ENCODE measurements around the gene CAPZB.

The CAPZB gene

DNA sequence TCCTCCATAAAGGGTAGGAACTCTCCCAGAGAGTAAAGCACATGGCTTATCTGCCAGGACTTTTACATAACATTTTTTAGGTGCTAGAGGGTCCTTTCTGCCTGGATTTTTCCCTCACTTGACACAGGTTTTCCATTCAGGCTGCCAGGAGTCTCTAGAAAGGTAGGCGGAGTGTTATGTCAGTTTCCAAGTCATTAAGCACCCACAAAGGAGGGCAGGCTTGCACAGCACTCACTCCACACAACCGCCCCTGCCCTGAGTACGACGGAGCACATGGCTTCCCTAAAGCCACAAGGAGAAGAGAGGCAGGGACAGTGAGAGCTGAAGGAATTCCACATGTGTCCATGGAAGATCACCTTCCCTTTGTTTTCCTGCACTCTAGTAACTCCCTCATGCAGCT is 55.7 kb downstream of the CAPZB start:
- TF ChIP-seq, protein P1, sequence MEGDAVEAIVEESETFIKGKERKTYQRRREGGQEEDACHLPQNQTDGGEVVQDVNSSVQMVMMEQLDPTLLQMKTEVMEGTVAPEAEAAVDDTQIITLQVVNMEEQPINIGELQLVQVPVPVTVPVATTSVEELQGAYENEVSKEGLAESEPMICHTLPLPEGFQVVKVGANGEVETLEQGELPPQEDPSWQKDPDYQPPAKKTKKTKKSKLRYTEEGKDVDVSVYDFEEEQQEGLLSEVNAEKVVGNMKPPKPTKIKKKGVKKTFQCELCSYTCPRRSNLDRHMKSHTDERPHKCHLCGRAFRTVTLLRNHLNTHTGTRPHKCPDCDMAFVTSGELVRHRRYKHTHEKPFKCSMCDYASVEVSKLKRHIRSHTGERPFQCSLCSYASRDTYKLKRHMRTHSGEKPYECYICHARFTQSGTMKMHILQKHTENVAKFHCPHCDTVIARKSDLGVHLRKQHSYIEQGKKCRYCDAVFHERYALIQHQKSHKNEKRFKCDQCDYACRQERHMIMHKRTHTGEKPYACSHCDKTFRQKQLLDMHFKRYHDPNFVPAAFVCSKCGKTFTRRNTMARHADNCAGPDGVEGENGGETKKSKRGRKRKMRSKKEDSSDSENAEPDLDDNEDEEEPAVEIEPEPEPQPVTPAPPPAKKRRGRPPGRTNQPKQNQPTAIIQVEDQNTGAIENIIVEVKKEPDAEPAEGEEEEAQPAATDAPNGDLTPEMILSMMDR (IDR thresholded peaks at IDR 0.05), result no peak
- Histone ChIP-seq H3K4me1 (ENCODE audit: control insufficient read depth in 1 of 2, insufficient read depth in 1 of 2, low read depth in 1 of 2, low read length in 1 of 2) (peaks cover 14 to 21% of the 10 kb centered on the region in 2 experiments), H3K27ac (peak overlapping the region; percentile 25), H3K36me3 (peaks cover 12% of the 10 kb centered on the region), H3K4me3 (ENCODE audit: low read depth in 1 of 2, low read length in 1 of 2) (no peak overlapping the region), H3K27me3 (no peaks in the 10 kb centered on the region), H3K9me3 (no peaks in the 10 kb centered on the region)

DNA sequence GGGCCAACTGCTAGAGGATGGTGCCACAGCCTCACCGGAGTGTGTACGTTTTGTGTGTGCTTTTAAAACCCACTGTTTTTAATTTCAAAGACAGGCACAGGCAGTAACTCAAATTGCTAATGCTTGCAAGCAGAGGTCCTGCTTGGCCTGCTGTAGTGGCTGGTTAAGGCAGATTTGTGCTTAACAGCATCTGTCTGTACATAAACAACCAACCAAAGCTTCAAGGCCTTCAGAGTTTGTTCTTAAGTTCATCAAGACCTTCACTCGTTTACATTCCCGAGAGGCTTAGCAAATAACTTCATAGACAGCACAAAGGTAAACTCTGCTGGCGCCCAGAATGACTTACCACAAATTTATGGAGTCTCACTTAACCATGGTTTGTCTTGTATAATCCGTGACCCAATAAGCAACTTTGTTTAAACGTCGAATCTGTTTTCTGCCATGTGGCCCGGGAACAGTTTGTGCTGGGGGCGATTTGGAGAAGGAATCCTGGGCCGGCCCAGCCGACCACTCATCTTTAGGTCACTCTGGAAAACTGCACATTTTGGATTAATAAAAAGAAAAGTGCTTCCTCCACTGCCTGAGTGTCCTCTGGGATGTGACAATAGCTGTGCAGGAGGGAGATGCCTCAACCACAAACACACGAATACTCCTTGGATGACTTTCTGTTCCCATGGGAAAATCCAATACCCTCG is 58.1 kb downstream of the CAPZB start:
- peaks cover 21 to 26% of the 10 kb centered on the region in 2 experiments for H3K4me1 ChIP-seq (ENCODE audit: control insufficient read depth in 1 of 2, insufficient read depth in 1 of 2, low read depth in 1 of 2, low read length in 1 of 2)
- no peak overlapping the region for H3K4me3 ChIP-seq (ENCODE audit: low read depth in 1 of 2, low read length in 1 of 2)
- no peaks in the 10 kb centered on the region for H3K27me3 ChIP-seq
- peaks cover 6% of the 10 kb centered on the region for H3K36me3 ChIP-seq
- TF ChIP-seq, protein P1 (IDR thresholded peaks at IDR 0.05), result no peak
- peak overlapping the region; percentile 39 for H3K27ac ChIP-seq
- H3K9me3 ChIP-seq, result no peaks in the 10 kb centered on the region

DNA sequence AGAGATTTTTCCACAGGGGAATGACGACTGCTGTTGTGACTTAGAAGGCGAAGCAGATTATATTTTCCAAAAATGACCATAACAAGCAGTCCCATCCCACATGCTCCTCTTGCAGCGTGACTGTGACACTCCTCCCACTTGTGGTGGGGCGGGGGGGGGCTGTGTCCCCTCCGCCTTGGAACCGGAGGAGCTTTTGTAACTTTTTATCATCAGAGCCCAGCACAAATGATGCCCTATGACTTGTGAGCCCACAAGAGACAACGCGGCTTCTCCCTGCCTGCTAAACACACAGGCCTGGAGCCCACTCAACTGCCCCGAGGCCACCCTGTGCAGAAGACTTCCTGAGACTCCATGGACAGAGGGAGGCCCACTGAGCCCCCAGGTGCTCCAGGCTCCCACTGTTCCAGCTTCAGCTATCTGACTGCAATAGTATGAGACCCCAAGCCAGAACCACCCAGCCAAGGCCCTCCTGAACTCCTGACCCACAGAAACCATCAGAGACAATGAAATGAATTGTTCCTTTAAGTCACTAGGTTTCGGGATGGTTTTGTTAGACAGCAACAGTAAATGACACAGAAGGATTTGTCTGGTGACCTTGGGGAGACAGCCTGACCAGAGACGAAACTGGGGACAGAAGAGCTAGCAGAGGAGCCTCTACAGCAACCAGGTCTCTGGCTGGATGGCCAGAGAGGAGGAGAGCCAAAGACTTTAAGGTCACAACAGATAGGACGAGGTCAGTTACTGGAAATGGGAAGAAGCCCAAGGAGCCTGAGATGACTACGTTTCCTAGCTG is 58.8 kb downstream of the CAPZB start:
- Histone ChIP-seq H3K27me3 (no peaks in the 10 kb centered on the region), H3K4me1 (ENCODE audit: control insufficient read depth in 1 of 2, insufficient read depth in 1 of 2, low read depth in 1 of 2, low read length in 1 of 2) (peaks cover 21 to 26% of the 10 kb centered on the region in 2 experiments), H3K4me3 (ENCODE audit: low read depth in 1 of 2, low read length in 1 of 2) (no peak overlapping the region), H3K36me3 (peaks cover 6% of the 10 kb centered on the region), H3K27ac (peak overlapping the region; percentile 39), H3K9me3 (no peaks in the 10 kb centered on the region)
- TF ChIP-seq, protein P1 (IDR thresholded peaks at IDR 0.05), result no peak

DNA sequence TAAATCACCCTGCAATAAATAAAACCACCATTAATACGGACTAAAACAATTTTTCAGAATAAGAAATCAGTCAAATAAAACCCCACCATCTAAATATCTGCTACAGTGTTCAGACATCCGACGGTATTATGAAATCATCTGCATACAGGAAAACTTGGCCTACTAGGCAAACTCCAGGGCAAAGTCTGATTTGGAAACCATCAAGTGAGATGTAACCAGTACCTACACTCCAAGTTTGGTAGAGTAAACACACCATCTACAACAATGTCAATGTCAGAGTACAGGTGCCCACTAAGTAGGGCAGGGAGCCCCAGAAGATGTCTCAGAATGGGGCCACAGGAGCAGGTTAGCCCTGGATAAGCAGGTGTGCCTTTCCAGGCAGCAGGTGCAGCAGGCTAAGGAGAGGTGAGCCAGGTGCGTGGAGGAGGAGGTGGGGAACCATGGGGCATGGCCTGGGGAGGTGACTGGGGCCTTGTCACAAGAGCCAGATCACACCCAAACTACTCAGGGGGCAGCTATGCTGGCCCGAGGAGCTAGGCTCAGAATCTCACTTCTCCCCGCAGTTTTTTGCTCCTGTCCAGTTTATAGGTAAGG is 59.6 kb downstream of the CAPZB start:
- Histone ChIP-seq H3K27ac (peak overlapping the region; percentile 39), H3K4me1 (ENCODE audit: control insufficient read depth in 1 of 2, insufficient read depth in 1 of 2, low read depth in 1 of 2, low read length in 1 of 2) (peaks cover 21 to 26% of the 10 kb centered on the region in 2 experiments)

More for the DNA sequence above, 59.6 kb downstream of the CAPZB start:
- TF ChIP-seq, protein P1 (IDR thresholded peaks at IDR 0.05), result no peak
- no peak overlapping the region for H3K4me3 ChIP-seq (ENCODE audit: low read depth in 1 of 2, low read length in 1 of 2)
- peaks cover 6% of the 10 kb centered on the region for H3K36me3 ChIP-seq
- H3K9me3 ChIP-seq, result no peaks in the 10 kb centered on the region
- H3K27me3 ChIP-seq, result no peaks in the 10 kb centered on the region

Data from neutrophil (primary cell).